H1 (cell line): ENCODE measurements around the gene NECTIN1. TPM values are rescaled to one million over a fixed set of nuclear protein-coding genes. Genes with fewer than 3 reads are reported as not detected.

Source experiments
- CTCF ChIA-PET: fragments of 300-600 bp; sonication (Branson Sonifier 250); formaldehyde crosslinking; loops from one replicate; lab custom pipeline; 2021; ENCODE audit not compliant: partially characterized antibody; lab: Charles Lee
- POLR2A ChIA-PET: fragments of 300-600 bp; sonication (Branson Sonifier 250); formaldehyde crosslinking; loops from one replicate; lab custom pipeline; 2021; ENCODE audit warnings: inconsistent platforms; ENCODE audit not compliant: partially characterized antibody; lab: Charles Lee
- DNase-seq, 2 experiments: peaks; one replicate each; pipeline versions ENCODE4 v3.0.0 to v3.0.0-alpha.2; 2010 to 2022; ENCODE audit warnings: low spot score in 2 of 2, low read depth in 1 of 2, mixed read lengths in 1 of 2
- FAIRE-seq: peaks from 2 replicates; lab custom pipeline; 2011; peaks lifted over from hg19 to GRCh38; lab: Jason Lieb, UNC
- H2AFZ ChIP-seq: 2 replicates; pipeline ENCODE4 v1.8.1; 2012; ENCODE audit warnings: low read length, inconsistent platforms
- H2AK5ac ChIP-seq: 2 replicates; pipeline ENCODE4 v1.6.1; 2013; ENCODE audit warnings: low read depth, low read length
- H2BK120ac ChIP-seq: replicated peaks from 2 replicates; pipeline ENCODE3; 2013; ENCODE audit warnings: low read depth, low read length, inconsistent platforms
- H2BK12ac ChIP-seq: 2 replicates; pipeline ENCODE4 v1.6.1; 2013; ENCODE audit warnings: low read depth, low read length
- H2BK15ac ChIP-seq: 2 replicates; pipeline ENCODE4 v1.6.1; 2013; ENCODE audit warnings: low read length
- H2BK20ac ChIP-seq: 2 replicates; pipeline ENCODE4 v1.6.1; 2013; ENCODE audit warnings: low read length
- H2BK5ac ChIP-seq: 2 replicates; pipeline ENCODE4 v1.6.1; 2013; ENCODE audit warnings: low read depth, low read length
- H3K14ac ChIP-seq: 2 replicates; pipeline ENCODE4 v1.6.1; 2013; ENCODE audit warnings: inconsistent platforms; ENCODE audit not compliant: insufficient read length
- H3K18ac ChIP-seq: 2 replicates; pipeline ENCODE4 v1.6.1; 2013; ENCODE audit warnings: low read length; ENCODE audit errors: extremely low read depth
- H3K23ac ChIP-seq: 2 replicates; pipeline ENCODE4 v1.6.1; 2013; ENCODE audit warnings: inconsistent platforms; ENCODE audit not compliant: insufficient read length
- H3K23me2 ChIP-seq: 2 replicates; pipeline ENCODE4 v1.6.1; 2013; ENCODE audit warnings: low read depth, low read length
- H3K27ac ChIP-seq: 2 replicates; pipeline ENCODE4 v1.6.1; 2011; ENCODE audit warnings: low read depth, low read length, inconsistent platforms
- H3K27me3 ChIP-seq, 4 experiments: replicated peaks in 1 of 4; 1 replicate in 1 of 4; 2 replicates in 3 of 4; pipeline versions ENCODE4 v1.6.1 to v1.8.1; 2011 to 2013; ENCODE audit warnings: low read length in 3 of 4, mild to moderate bottlenecking in 3 of 4, inconsistent platforms in 2 of 4, mixed read lengths in 2 of 4, moderate library complexity in 1 of 4; ENCODE audit not compliant: control insufficient read depth in 3 of 4, insufficient read depth in 3 of 4; ENCODE audit errors: extremely low read depth in 1 of 4
- H3K36me3 ChIP-seq, 4 experiments: 2 replicates each; pipeline versions ENCODE4 v1.6.1 to v1.8.1; 2011 to 2013; ENCODE audit warnings: mild to moderate bottlenecking in 4 of 4, low read length in 3 of 4, moderate library complexity in 2 of 4, control low read depth in 1 of 4, inconsistent platforms in 1 of 4; ENCODE audit not compliant: insufficient read depth in 4 of 4, control insufficient read depth in 2 of 4
- H3K4ac ChIP-seq: replicated peaks from 2 replicates; pipeline ENCODE3; 2013; ENCODE audit warnings: low read length, low read depth, mixed read lengths, inconsistent platforms; ENCODE audit not compliant: insufficient read length
- H3K4me1 ChIP-seq, 4 experiments: replicated peaks in 1 of 4; 1 replicate in 1 of 4; 2 replicates in 3 of 4; pipeline versions ENCODE4 v1.6.1 to v1.8.1; 2011 to 2013; ENCODE audit warnings: low read length in 3 of 4, inconsistent platforms in 2 of 4, mixed read lengths in 1 of 4; ENCODE audit not compliant: insufficient read depth in 4 of 4, control insufficient read depth in 3 of 4
- H3K4me2 ChIP-seq, 2 experiments: 2 replicates each; pipeline versions ENCODE4 v1.6.1 to v1.8.1; 2011 to 2013; ENCODE audit warnings: low read depth in 2 of 2, low read length in 2 of 2, control low read depth in 1 of 2, inconsistent platforms in 1 of 2, mild to moderate bottlenecking in 1 of 2; ENCODE audit not compliant: insufficient read depth in 1 of 2
- H3K4me3 ChIP-seq, 4 experiments: fragments of 200-600, 300-600 bp in 1 of 4; sonication (generic), shearing (Covaris generic), sonication (Bioruptor Twin) in 1 of 4; 2 replicates each; pipeline versions ENCODE4 v1.5.1 to v1.8.1; 2011 to 2016; ENCODE audit warnings: low read length in 4 of 4, low read depth in 3 of 4, control low read depth in 2 of 4, inconsistent platforms in 2 of 4, mild to moderate bottlenecking in 2 of 4, mixed read lengths in 1 of 4, moderate library complexity in 1 of 4; ENCODE audit not compliant: insufficient read depth in 2 of 4; ENCODE audit errors: extremely low read depth in 1 of 4
- H3K56ac ChIP-seq: replicated peaks from 2 replicates; pipeline ENCODE3; 2013; ENCODE audit warnings: low read depth, mild to moderate bottlenecking, mixed read lengths, low read length, inconsistent platforms; ENCODE audit not compliant: insufficient read length
- H3K79me1 ChIP-seq: 2 replicates; pipeline ENCODE4 v1.6.1; 2013; ENCODE audit warnings: low read depth, low read length, control low read depth
- H3K79me2 ChIP-seq, 2 experiments: 2 replicates each; pipeline versions ENCODE4 v1.6.1 to v1.8.1; 2012 to 2013; ENCODE audit warnings: low read length in 2 of 2, mild to moderate bottlenecking in 2 of 2, inconsistent platforms in 1 of 2; ENCODE audit not compliant: insufficient read depth in 2 of 2, control insufficient read depth in 1 of 2
- H3K9ac ChIP-seq, 4 experiments: replicated peaks in 1 of 4; 1 replicate in 1 of 4; 2 replicates in 3 of 4; pipeline versions ENCODE4 v1.6.1 to v1.8.1; 2011 to 2013; ENCODE audit warnings: low read depth in 3 of 4, low read length in 3 of 4, control low read depth in 2 of 4, mild to moderate bottlenecking in 2 of 4, moderate library complexity in 2 of 4, inconsistent platforms in 1 of 4; ENCODE audit errors: extremely low read depth in 1 of 4
- H3K9me3 ChIP-seq, 2 experiments: 2 replicates each; pipeline versions ENCODE4 v1.6.1 to v1.8.1; 2012 to 2013; ENCODE audit warnings: mild to moderate bottlenecking in 2 of 2, moderate library complexity in 2 of 2, control low read depth in 1 of 2, inconsistent platforms in 1 of 2, low read depth in 1 of 2, low read length in 1 of 2, mixed read lengths in 1 of 2; ENCODE audit not compliant: insufficient read depth in 2 of 2
- H4K20me1 ChIP-seq, 2 experiments: replicated peaks in 1 of 2; 2 replicates each; pipeline versions ENCODE3 to v1.8.1; 2011 to 2013; ENCODE audit warnings: inconsistent platforms in 2 of 2, low read length in 2 of 2, mild to moderate bottlenecking in 1 of 2; ENCODE audit not compliant: insufficient read depth in 2 of 2, control insufficient read depth in 1 of 2
- H4K5ac ChIP-seq: 2 replicates; pipeline ENCODE4 v1.6.1; 2013; ENCODE audit warnings: low read length, low read depth, mixed read lengths, inconsistent platforms; ENCODE audit not compliant: insufficient read length
- H4K8ac ChIP-seq: 2 replicates; pipeline ENCODE4 v1.8.0; 2013; ENCODE audit warnings: mild to moderate bottlenecking, moderate library complexity, low read length, inconsistent platforms; ENCODE audit not compliant: insufficient read depth; ENCODE audit errors: extremely low read depth
- H4K91ac ChIP-seq: replicated peaks from 2 replicates; pipeline ENCODE3; 2013; ENCODE audit warnings: low read length, mixed read lengths, inconsistent platforms; ENCODE audit not compliant: insufficient read length
- WGBS, 2 experiments: shearing (Covaris generic) in 1 of 2; methylation state at CpG; one replicate each; pipeline versions ENCODE4 v1.1.6 to v1.1.7; 2013 to 2015; ENCODE audit warnings: low lambda C conversion rate in 2 of 2, mixed read lengths in 2 of 2, inconsistent platforms in 1 of 2, low coverage in 1 of 2, missing lambda C conversion rate in 1 of 2; ENCODE audit not compliant: insufficient replicate concordance in 2 of 2, insufficient coverage in 1 of 2, insufficient read length in 1 of 2; ENCODE audit errors: extremely low coverage in 1 of 2, missing lambda C conversion rate in 1 of 2; 5-methylcytosine and 5-hydroxymethylcytosine counted together
- polyA plus RNA-seq, 7 experiments: library from polyadenylated mRNA; depleted of rRNA in 3 of 7; stranded (reverse) in 5 of 7; unstranded in 2 of 7; fragments of >200 nt in 5 of 7; fragments of 200-250 nt in 2 of 7; gene quantifications; 1 replicate in 5 of 7; 2 replicates in 1 of 7; 4 replicates in 1 of 7; pipeline versions ENCODE4 v1.2.1 to v1.2.3, GENCODE V29; 2011 to 2013; ENCODE audit warnings: missing spikeins in 2 of 7, mixed read lengths in 2 of 7
- total RNA-seq: library from RNA; stranded (reverse); fragmentation: NEBNext Ultra II Directional; extraction: Animal tissue kit (Norgen Biotek cat#: 25700); gene quantifications from 2 replicates; pipeline ENCODE4 v1.2.1, GENCODE V29; 2021

NECTIN1 gene
- total and polyA plus RNA-seq, 2 of the 8 experiments (the other 6 are each of a cell fraction or from before 2014, with no cell fraction given): 43.2 to 97.7 TPM

- no peaks in the 10 kb centered on the region for H3K36me3 ChIP-seq
- DNase-seq (no peak), FAIRE-seq (no peak)
- H2BK15ac ChIP-seq: no peak overlapping the region
- H2AFZ ChIP-seq: no peak overlapping the region
- H3K4me2 ChIP-seq: no peak overlapping the region; a peak in 1 of 4 replicates
- no peak overlapping the region for H2BK12ac ChIP-seq
- no peak overlapping the region for H3K23ac ChIP-seq
- peaks cover 5 to 52% (median 20%) of the 10 kb centered on the region in 4 experiments for H3K4me1 ChIP-seq
- H2AK5ac ChIP-seq: no peak overlapping the region
- H2BK20ac ChIP-seq: no peak overlapping the region
- CTCF ChIA-PET: interaction anchor here (0.7 to 3.7 kb wide), 9 partner anchors 8 to 113 kb away, joined by 3 to 17 read pairs (median 3); partner anchors contain the start of gene NECTIN1
- no peak overlapping the region for H4K8ac ChIP-seq
- peaks cover 8 to 88% of the 10 kb centered on the region in 2 experiments; a peak in 3 of 4 replicates for H3K79me2 ChIP-seq
- no peak overlapping the region for H3K4me3 ChIP-seq
- H3K9me3 ChIP-seq: no peaks in the 10 kb centered on the region
- POLR2A ChIA-PET: interaction anchor here (1.2 kb wide), 1 partner anchor 8 kb away, joined by 3 read pairs; no protein-coding TSS in a partner anchor
- no peaks in the 10 kb centered on the region for H3K23me2 ChIP-seq
- H3K27ac ChIP-seq: no peak overlapping the region
- no peak overlapping the region for H4K5ac ChIP-seq
- H4K91ac ChIP-seq: no peak overlapping the region
- no peak overlapping the region for H3K56ac ChIP-seq
- H3K9ac ChIP-seq: no peak overlapping the region
- H3K79me1 ChIP-seq: peaks cover 43% of the 10 kb centered on the region
- no peaks in the 10 kb centered on the region for H3K27me3 ChIP-seq
- H2BK120ac ChIP-seq: no peak overlapping the region
- no peak overlapping the region for H3K18ac ChIP-seq
- H2BK5ac ChIP-seq: no peak overlapping the region
- no peak overlapping the region for H3K14ac ChIP-seq
- peaks cover 70 to 78% of the 10 kb centered on the region in 2 experiments for H4K20me1 ChIP-seq
- WGBS, 2 experiments: 86% methylated on average over 7 of the region's 9 CpGs; no CpG with 5 or more reads in 1 of the 2 experiments
- H3K4ac ChIP-seq: no peak overlapping the region
Measured at GRCh38 chr11:119713359-119714040, 15.5 kb downstream of the NECTIN1 start.
